ENCODE results near the gene SPOCK2.

- TF ChIP-seq POLR2AphosphoS5 (IDR thresholded peaks at IDR 0.05; ENCODE audit: low read depth, low read length) (peak; percentile 87), CTCF (IDR thresholded peaks at IDR 0.05) (no peak), REST (IDR thresholded peaks at IDR 0.05; ENCODE audit: insufficient read depth in 1 of 2, low read depth in 2 of 2, low read length in 1 of 2) (no peak), SIN3A (IDR thresholded peaks at IDR 0.05; ENCODE audit: borderline replicate concordance, insufficient read depth, low read depth, low read length) (0 out of 2 replicates have a peak, but pooled peaks have one; percentile 36)
Observed at GRCh38 chr10:72097448-72098300, 9.3 kb upstream of the SPOCK2 start.
